ENCODE data around the gene RTN1. TPM values are rescaled to one million over a fixed set of nuclear protein-coding genes. Genes with fewer than 3 reads are reported as not detected.

The RTN1 gene
- total and polyA plus RNA-seq, 9 of the 15 experiments (the other 6 are each of a cell fraction or from before 2014, with no cell fraction given): 0.03 to 0.09 TPM; not detected in 7

DNA sequence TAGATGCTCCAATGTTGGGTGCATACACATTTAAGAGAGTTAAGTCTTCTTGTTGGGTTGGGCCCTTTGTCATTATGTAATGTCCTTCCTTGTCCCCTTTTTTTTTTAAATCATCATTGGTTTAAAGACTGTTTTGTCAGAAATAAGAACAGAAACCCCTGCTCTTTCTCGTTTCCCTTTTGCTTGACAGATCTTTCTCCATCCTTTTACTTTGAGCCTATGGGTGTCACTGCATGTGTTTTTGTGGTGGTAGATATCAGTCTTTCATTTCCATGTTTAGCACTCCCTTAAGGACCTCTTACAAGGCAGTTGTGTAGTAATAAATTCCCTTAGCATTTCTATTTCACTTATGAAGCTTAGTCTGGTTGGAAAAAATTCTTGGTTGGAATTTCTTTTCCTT is 47.4 kb downstream of the RTN1 start:
- POLR2A ChIA-PET: no interaction called here

More for the DNA sequence above, 47.4 kb downstream of the RTN1 start:
- no peaks in the 10 kb centered on the region for H3K9me1 ChIP-seq (ENCODE audit: control insufficient read depth, insufficient read depth, low read length)
- no CpG with 5 or more reads among the region's 1 CpG for WGBS (ENCODE audit: insufficient coverage, low coverage, missing lambda C conversion rate)
- CTCF ChIA-PET (ENCODE audit: low intra/inter-chr PET ratio): no interaction called here
- H4K20me1 ChIP-seq (replicated peaks; ENCODE audit: control insufficient read depth, insufficient read depth, low read length): no peaks in the 10 kb centered on the region
- no peak overlapping the region for H3K4me2 ChIP-seq (ENCODE audit: insufficient read depth, low read length)
- in situ Hi-C loops (cut with MboI) (no loop called here), intact Hi-C loops (cut with micrococcal nuclease) (no loop called here)
- no peaks in the 10 kb centered on the region for H3K36me3 ChIP-seq (ENCODE audit: control insufficient read depth, insufficient read depth, low read length)
- ATAC-seq (no peak), FAIRE-seq (no peak), DNase-seq (ENCODE audit: extremely low read depth in 1 of 4, low spot score in 3 of 4) (no peak)
- no TSS peak for BruUV-seq (replicated peaks)
- H3K9ac ChIP-seq (ENCODE audit: insufficient read depth in 1 of 2, low read depth in 2 of 2, low read length in 2 of 2): no peak overlapping the region
- TF ChIP-seq, protein P1, sequence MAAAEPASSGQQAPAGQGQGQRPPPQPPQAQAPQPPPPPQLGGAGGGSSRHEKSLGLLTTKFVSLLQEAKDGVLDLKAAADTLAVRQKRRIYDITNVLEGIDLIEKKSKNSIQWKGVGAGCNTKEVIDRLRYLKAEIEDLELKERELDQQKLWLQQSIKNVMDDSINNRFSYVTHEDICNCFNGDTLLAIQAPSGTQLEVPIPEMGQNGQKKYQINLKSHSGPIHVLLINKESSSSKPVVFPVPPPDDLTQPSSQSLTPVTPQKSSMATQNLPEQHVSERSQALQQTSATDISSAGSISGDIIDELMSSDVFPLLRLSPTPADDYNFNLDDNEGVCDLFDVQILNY (CRISPR knock-in tag; IDR thresholded peaks at IDR 0.05): no peak
- TF ChIP-seq CREM (IDR thresholded peaks at IDR 0.05; ENCODE audit: low read depth): no peak
- TF ChIP-seq ZFP1 (CRISPR knock-in tag; IDR thresholded peaks at IDR 0.05): no peak
- no peak for TF ChIP-seq ZNF124 (CRISPR knock-in tag; IDR thresholded peaks at IDR 0.05)
- TF ChIP-seq ZFPM2 (CRISPR knock-in tag; IDR thresholded peaks at IDR 0.05): no peak
- TF ChIP-seq, protein P2, sequence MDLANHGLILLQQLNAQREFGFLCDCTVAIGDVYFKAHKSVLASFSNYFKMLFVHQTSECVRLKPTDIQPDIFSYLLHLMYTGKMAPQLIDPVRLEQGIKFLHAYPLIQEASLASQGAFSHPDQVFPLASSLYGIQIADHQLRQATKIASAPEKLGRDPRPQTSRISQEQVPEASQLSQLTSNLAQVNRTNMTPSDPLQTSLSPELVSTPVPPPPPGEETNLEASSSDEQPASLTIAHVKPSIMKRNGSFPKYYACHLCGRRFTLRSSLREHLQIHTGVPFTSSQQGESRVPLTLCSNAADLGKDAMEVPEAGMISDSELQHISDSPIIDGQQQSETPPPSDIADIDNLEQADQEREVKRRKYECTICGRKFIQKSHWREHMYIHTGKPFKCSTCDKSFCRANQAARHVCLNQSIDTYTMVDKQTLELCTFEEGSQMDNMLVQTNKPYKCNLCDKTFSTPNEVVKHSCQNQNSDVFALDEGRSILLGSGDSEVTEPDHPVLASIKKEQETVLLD (IDR thresholded peaks at IDR 0.05): no peak
- TF ChIP-seq ZNF780A (CRISPR knock-in tag; IDR thresholded peaks at IDR 0.05): no peak
- TF ChIP-seq, protein P3, sequence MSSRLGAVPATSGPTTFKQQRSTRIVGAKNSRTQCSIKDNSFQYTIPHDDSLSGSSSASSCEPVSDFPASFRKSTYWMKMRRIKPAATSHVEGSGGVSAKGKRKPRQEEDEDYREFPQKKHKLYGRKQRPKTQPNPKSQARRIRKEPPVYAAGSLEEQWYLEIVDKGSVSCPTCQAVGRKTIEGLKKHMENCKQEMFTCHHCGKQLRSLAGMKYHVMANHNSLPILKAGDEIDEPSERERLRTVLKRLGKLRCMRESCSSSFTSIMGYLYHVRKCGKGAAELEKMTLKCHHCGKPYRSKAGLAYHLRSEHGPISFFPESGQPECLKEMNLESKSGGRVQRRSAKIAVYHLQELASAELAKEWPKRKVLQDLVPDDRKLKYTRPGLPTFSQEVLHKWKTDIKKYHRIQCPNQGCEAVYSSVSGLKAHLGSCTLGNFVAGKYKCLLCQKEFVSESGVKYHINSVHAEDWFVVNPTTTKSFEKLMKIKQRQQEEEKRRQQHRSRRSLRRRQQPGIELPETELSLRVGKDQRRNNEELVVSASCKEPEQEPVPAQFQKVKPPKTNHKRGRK (tag; IDR thresholded peaks at IDR 0.05): no peak
- no peak for TF ChIP-seq MED1 (CRISPR knock-in tag; IDR thresholded peaks at IDR 0.05; ENCODE audit: borderline replicate concordance)
- no peak for TF ChIP-seq MYNN (IDR thresholded peaks at IDR 0.05)
- no peak for TF ChIP-seq MYNN (CRISPR knock-in tag; IDR thresholded peaks at IDR 0.05)
- no peak for TF ChIP-seq NUFIP1 (IDR thresholded peaks at IDR 0.05; ENCODE audit: partially characterized antibody)
- TF ChIP-seq RBM15 (IDR thresholded peaks at IDR 0.05; ENCODE audit: insufficient read depth, low read length): no peak
- no peak for TF ChIP-seq HDAC1 (IDR thresholded peaks at IDR 0.05)
- TF ChIP-seq, protein P4, sequence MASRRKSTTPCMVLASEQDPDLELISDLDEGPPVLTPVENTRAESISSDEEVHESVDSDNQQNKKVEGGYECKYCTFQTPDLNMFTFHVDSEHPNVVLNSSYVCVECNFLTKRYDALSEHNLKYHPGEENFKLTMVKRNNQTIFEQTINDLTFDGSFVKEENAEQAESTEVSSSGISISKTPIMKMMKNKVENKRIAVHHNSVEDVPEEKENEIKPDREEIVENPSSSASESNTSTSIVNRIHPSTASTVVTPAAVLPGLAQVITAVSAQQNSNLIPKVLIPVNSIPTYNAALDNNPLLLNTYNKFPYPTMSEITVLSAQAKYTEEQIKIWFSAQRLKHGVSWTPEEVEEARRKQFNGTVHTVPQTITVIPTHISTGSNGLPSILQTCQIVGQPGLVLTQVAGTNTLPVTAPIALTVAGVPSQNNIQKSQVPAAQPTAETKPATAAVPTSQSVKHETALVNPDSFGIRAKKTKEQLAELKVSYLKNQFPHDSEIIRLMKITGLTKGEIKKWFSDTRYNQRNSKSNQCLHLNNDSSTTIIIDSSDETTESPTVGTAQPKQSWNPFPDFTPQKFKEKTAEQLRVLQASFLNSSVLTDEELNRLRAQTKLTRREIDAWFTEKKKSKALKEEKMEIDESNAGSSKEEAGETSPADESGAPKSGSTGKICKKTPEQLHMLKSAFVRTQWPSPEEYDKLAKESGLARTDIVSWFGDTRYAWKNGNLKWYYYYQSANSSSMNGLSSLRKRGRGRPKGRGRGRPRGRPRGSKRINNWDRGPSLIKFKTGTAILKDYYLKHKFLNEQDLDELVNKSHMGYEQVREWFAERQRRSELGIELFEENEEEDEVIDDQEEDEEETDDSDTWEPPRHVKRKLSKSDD (conservative IDR thresholded peaks at IDR 0.05; ENCODE audit: low read length): no peak
- TF ChIP-seq HDAC6 (IDR thresholded peaks at IDR 0.05; ENCODE audit: low read depth, low read length): no peak
- H2AFZ ChIP-seq (ENCODE audit: low read depth, low read length): no peak overlapping the region
- H3K79me2 ChIP-seq (ENCODE audit: control insufficient read depth, insufficient read depth, low read length): no peaks in the 10 kb centered on the region
- no peaks in the 10 kb centered on the region; a peak in 1 of 5 replicates for H3K4me1 ChIP-seq (replicated peaks in 1 of 2; ENCODE audit: control insufficient read depth in 2 of 2, insufficient read depth in 2 of 2, low read length in 2 of 2)
- H3K27me3 ChIP-seq (ENCODE audit: control insufficient read depth in 2 of 2, insufficient read depth in 2 of 2, low read length in 2 of 2): no peaks in the 10 kb centered on the region
- H3K4me3 ChIP-seq: no peak overlapping the region
- no peak overlapping the region for H3K27ac ChIP-seq (ENCODE audit: extremely low read depth, low read depth, low read length)
- H3K9me3 ChIP-seq (replicated peaks; ENCODE audit: control insufficient read depth, insufficient read depth, low read depth, low read length): no peaks in the 10 kb centered on the region

Data from K562 (cell line).